NCI-H526 treated with DMSO at 0.1 percent for 48 hours (cell line): Measurements from ENCODE around the gene ZDHHC15.
"Not testable (repeated sequence)": the region's sequence is repeated elsewhere in the genome, so short reads cannot be mapped to it uniquely, and the experiment has no call there.

Experiments
- DNase-seq: peaks from one replicate; lab custom pipeline; 2025; lab: John Stamatoyannopoulos, UW

Gene ZDHHC15

DNA sequence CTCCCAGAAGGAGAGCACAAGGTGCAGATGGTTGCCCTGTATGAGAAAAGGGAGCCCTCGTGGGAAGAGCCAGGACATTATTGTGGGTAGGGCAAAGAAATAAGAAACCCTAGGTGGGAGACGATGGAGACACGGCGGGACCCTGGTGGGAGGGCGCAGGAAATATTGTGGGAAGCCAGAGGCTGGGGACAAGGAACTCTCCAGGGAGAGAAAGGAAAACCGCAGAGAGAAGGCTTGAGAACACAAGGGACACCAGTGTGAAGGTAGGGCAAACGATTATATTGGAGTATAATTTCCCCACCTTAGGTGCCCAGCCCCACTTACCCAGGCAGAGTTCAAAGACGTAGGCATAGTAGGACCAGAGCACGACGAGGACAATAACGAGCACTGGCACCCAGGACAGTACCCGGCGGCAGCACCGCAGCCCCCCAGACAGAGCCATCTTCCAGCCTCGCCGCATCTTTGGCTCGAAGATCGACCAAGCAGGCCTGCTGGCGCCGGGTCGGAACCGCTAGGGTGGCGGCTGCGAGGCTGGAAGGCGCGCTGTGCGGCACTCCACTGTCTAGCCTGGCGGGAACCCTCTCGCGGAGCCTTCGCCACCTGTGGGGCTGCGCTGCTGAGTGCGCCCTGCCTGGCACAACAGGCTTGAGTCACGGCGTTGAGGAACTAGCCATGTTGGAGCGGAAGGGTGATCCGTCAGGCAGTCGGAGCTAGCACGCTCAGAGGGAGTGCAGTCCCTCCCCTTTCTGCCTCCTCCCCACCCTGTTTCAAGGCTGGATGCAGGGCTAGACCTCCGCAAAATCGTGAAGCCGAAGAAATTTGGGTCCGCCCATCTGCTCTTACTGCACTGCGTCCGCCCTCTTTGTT is at the start of gene ZDHHC15:
Gene ZDHHC15 (minus strand): TSS at position 473 of the 867 bp plus-strand sequence. CDS start 13 bp downstream, at position 460.
- DNase-seq = peak; percentile 2

GRCh38 chrX:75560544-75560943 is 37.7 kb upstream of the ZDHHC15 start:
- not testable (repeated sequence) for DNase-seq

DNA sequence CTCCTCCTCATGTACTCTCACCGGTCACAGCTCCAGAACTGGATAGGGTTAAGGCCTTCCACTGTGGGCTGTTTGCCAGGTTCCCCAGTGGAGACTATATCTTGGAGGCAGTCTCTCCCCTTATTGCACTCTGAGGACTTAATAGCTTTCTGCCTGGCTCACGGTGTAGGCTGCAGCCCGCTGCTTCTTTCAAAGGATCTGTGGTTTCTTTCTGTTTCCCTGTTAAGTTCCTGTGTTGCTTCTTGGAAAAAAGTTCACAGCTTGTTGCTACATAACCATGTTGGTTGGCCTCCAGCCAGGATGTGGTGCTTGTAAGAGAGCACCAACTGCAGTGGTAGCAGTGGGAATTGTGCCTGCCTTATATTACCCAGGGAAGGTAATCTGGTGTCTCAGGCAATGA is 24.9 kb upstream of the ZDHHC15 start:
- DNase-seq = no peak

GRCh38 chrX:75546724-75547511 is 24.1 kb upstream of the ZDHHC15 start:
- no peak for DNase-seq

- no peak for DNase-seq
These were observed 21.9 kb upstream of the ZDHHC15 start for GRCh38 chrX:75544786-75545185.

GRCh38 chrX:75483933-75484332 is 38.9 kb downstream of the ZDHHC15 start:
- DNase-seq = no peak

- not testable (repeated sequence) for DNase-seq
These were observed 61.1 kb downstream of the ZDHHC15 start for GRCh38 chrX:75461780-75462179.

GRCh38 chrX:75421688-75422230 is 101.1 kb downstream of the ZDHHC15 start:
- no peak for DNase-seq

- not testable (repeated sequence) for DNase-seq
These were observed 115.7 kb downstream of the ZDHHC15 start for GRCh38 chrX:75407153-75407552.

DNA sequence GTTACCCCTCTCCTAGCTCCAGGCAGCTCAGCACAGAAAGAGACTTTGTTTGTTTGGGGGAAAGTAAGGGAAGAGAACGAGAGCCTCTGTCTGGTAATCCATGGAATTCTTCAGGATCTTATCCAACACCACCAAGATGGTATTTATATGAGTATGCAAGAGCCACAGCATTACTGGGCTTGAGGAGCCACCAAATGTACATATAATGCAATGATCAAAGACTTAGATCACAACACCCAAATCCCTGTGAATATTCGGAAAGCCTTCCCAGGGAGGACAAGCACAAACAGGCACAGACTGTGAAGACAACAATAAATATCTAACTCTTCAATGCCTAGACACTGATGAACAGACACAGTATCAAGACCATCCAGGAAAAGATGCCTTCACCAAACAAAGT is 132.4 kb downstream of the ZDHHC15 start:
- DNase-seq = no peak

DNA sequence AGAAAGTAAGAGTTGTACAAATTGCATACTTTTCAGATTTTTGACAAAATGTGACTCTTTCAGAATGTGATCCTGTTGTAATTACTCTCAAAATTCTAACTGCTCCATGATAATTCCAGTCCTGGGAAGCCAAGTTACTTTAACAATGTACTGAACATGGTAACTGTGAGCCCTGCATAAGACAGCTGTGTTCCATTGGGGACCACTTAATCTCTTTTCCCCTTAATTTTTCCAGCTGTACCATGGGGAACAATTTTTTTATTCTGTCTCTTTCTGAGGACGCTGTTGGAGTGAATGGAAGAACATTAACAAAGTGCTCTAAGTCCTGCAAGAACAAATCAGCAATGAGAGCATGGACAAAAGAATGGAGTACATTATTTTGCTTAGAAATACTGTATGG is 153.1 kb downstream of the ZDHHC15 start:
- DNase-seq = no peak

DNA sequence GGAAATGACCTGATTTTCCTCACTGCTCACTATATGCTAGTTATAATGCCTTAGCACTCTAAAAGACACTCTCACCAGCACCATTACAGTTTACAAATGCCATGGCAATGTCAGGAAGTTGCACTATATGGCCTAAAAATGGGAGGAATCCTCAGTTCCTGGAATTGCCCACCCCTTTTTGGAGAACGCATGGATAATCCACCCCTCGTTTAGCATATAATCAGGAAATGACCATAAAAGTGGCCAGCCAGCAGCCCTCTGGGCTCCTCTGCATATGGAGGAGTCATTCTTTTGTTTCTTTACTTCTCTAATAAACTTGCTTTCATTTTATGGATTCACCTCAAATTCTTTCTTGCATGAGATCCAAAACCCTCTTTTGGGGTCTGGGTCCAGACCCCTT is 156.0 kb downstream of the ZDHHC15 start:
- DNase-seq = no peak

GRCh38 chrX:75365243-75365975 is 157.4 kb downstream of the ZDHHC15 start:
- DNase-seq = no peak

- no peak for DNase-seq
These were observed 161.0 kb downstream of the ZDHHC15 start for GRCh38 chrX:75361788-75362187.

GRCh38 chrX:75348601-75349000 is 174.2 kb downstream of the ZDHHC15 start:
- not testable (repeated sequence) for DNase-seq

- DNase-seq = no peak
These were observed 185.3 kb downstream of the ZDHHC15 start for GRCh38 chrX:75337525-75337924.

GRCh38 chrX:75335127-75335458 is 187.7 kb downstream of the ZDHHC15 start:
- DNase-seq = no peak

DNA sequence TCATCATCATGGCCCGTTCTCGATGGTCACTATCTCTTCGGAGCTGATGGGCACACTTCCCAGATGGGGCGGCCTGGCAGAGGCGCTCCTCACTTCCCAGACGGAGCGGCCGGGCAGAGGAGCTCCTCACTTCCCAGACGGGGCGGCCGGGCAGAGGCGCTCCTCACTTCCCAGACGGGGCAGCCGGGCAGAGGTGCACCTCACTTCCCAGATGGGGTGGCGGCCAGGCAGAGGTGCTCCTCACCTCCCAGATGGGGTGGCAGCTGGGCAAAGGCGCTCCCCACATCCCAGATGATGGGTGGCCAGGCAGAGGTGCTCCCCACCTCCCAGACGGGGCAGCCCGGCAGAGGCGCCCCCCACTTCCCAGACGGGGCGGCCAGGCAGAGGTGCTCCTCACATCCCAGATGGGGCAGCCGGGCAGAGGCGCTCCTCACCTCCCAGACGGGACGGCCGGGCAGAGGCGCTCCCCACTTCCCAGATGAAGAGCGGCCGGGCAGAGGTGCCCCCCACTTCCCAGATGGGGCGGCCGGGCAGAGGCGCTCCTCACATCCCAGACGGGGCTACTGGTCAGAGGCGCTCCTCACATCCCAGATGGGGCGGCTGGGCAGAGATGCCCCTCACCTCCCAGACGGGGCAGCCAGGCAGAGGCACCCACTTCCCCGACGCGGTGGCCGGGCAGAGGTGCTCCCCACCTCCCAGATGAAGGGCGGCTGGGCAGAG is 188.3 kb downstream of the ZDHHC15 start:
- not testable (repeated sequence) for DNase-seq

- no peak for DNase-seq
These were observed 195.2 kb downstream of the ZDHHC15 start for GRCh38 chrX:75327607-75328006.
